HepG2 (cell line): ENCODE data around the gene GLB1L. TPM values are rescaled to one million over a fixed set of nuclear protein-coding genes. Genes with fewer than 3 reads are reported as not detected.
A peak's percentile ranks its signal among the peaks of the same experiment; 100 is the strongest.

Source experiments
- GLI4 ChIP-seq: sonication (generic); formaldehyde crosslinking; IDR thresholded peaks from 2 replicates; pipeline ENCODE4 v1.5.1; 2020; ENCODE audit warnings: missing genetic modification reagents, mild to moderate bottlenecking, moderate library complexity, borderline replicate concordance
- NAIF1 ChIP-seq: sonication (generic); formaldehyde crosslinking; IDR thresholded peaks from 2 replicates; pipeline ENCODE4 v1.5.0; 2020; ENCODE audit warnings: mild to moderate bottlenecking, missing genetic modification reagents, borderline replicate concordance
- NBN ChIP-seq: fragments of 450-650 bp; conservative IDR thresholded peaks from 2 replicates; pipeline ENCODE4 v1.6.1; 2017
- NFAT5 ChIP-seq: sonication (generic); formaldehyde crosslinking; IDR thresholded peaks from 2 replicates; pipeline ENCODE4 v1.4.0; 2020; ENCODE audit warnings: missing genetic modification reagents
- PRDM4 ChIP-seq: sonication (generic); formaldehyde crosslinking; IDR thresholded peaks from 2 replicates; pipeline ENCODE4 v1.9.0; 2021; ENCODE audit warnings: missing genetic modification reagents, borderline replicate concordance
- PRPF4 ChIP-seq: fragments of 200-400 bp; formaldehyde crosslinking; IDR thresholded peaks from 2 replicates; pipeline ENCODE4 v1.6.1; 2016; ENCODE audit warnings: low read length, low read depth; ENCODE audit not compliant: poor library complexity, severe bottlenecking
- SOX13 ChIP-seq, 3 experiments: fragments of 450-650 bp in 1 of 3; sonication (generic) in 1 of 3; formaldehyde crosslinking in 1 of 3; IDR thresholded peaks in 2 of 3; conservative IDR thresholded peaks in 1 of 3; 2 replicates each; pipeline versions ENCODE4 v1.5.0 to v1.6.1; 2016 to 2020; ENCODE audit warnings: antibody characterized with exemption in 1 of 3, mild to moderate bottlenecking in 1 of 3, missing compliant biosample characterization in 1 of 3, missing genetic modification reagents in 1 of 3, moderate library complexity in 1 of 3
- SOX6 ChIP-seq, 2 experiments: fragments of 450-650 bp in 1 of 2; sonication (generic) in 1 of 2; formaldehyde crosslinking in 1 of 2; IDR thresholded peaks; 2 replicates each; pipeline versions ENCODE4 v1.4.0 to v1.6.1; 2017 to 2020; ENCODE audit warnings: antibody characterized with exemption in 1 of 2, mild to moderate bottlenecking in 1 of 2, missing genetic modification reagents in 1 of 2
- ZBTB43 ChIP-seq: sonication (generic); formaldehyde crosslinking; conservative IDR thresholded peaks from 2 replicates; pipeline ENCODE4 v1.4.0; 2020; ENCODE audit warnings: missing genetic modification reagents
- ZNF432 ChIP-seq: sonication (generic); formaldehyde crosslinking; IDR thresholded peaks from 2 replicates; pipeline ENCODE4 v1.5.0; 2020; ENCODE audit warnings: missing genetic modification reagents, mild to moderate bottlenecking, borderline replicate concordance
- ZNF770 ChIP-seq: sonication (generic); formaldehyde crosslinking; IDR thresholded peaks from 2 replicates; pipeline ENCODE4 v1.5.0; 2020; ENCODE audit warnings: mild to moderate bottlenecking, missing genetic modification reagents
- polyA plus RNA-seq, 8 experiments: library from polyadenylated mRNA; depleted of rRNA in 3 of 8; stranded (reverse) in 7 of 8; unstranded in 1 of 8; fragments of >200 nt; fragmentation: Illumina TruSeq in 4 of 8; extraction: Trizol in 4 of 8; gene quantifications; 2 replicates each; pipeline versions ENCODE4 v1.2.1 to v1.2.3, GENCODE V29; 2011 to 2016; ENCODE audit warnings: low read depth in 4 of 8, missing spikeins in 1 of 8, mixed read lengths in 1 of 8; ENCODE audit not compliant: insufficient read depth in 1 of 8
- total RNA-seq, 5 experiments: library from RNA; depleted of rRNA; stranded (reverse); fragments of >200 nt; fragmentation: Illumina TruSeq; extraction: Trizol; gene quantifications; 2 replicates each; pipeline ENCODE4 v1.2.3, GENCODE V29; 2016; ENCODE audit warnings: low read depth in 1 of 5
- TF ChIP-seq, protein P1 (sequence below): sonication (generic); formaldehyde crosslinking; IDR thresholded peaks from 2 replicates; pipeline ENCODE4 v1.4.0; 2020; ENCODE audit warnings: missing genetic modification reagents

Gene GLB1L
- total and polyA plus RNA-seq, 2 of the 13 experiments (the other 11 are each of a cell fraction or from before 2014, with no cell fraction given) = 6.8 to 7.3 TPM

GRCh38 chr2:219218217-219218731 lies 27.0 kb downstream of the GLB1L start (continued):
- TF ChIP-seq NFAT5 (CRISPR knock-in tag) (peak; percentile 69; the same call in 1 of the 2 replicates), ZNF770 (CRISPR knock-in tag) (peak; percentile 42; the same call in 1 of the 2 replicates), PRDM4 (CRISPR knock-in tag) (no peak), ZBTB43 (CRISPR knock-in tag) (no peak), PRPF4 (no peak), GLI4 (CRISPR knock-in tag) (peak; percentile 97; the same call in 1 of the 2 replicates), SOX6 (IDR thresholded peaks at IDR 0.05) (no peak), SOX6 (CRISPR knock-in tag; IDR thresholded peaks at IDR 0.05) (no peak), NBN (no peak), SOX13 (IDR thresholded peaks at IDR 0.05) (no peak), SOX13 (CRISPR knock-in tag; conservative IDR thresholded peaks at IDR 0.05 in 1 of 2, IDR thresholded peaks at IDR 0.05 in 1 of 2) (no peak), ZNF432 (peak; percentile 95; the same call in 1 of the 2 replicates), NAIF1 (no peak)
- TF ChIP-seq, protein P1, sequence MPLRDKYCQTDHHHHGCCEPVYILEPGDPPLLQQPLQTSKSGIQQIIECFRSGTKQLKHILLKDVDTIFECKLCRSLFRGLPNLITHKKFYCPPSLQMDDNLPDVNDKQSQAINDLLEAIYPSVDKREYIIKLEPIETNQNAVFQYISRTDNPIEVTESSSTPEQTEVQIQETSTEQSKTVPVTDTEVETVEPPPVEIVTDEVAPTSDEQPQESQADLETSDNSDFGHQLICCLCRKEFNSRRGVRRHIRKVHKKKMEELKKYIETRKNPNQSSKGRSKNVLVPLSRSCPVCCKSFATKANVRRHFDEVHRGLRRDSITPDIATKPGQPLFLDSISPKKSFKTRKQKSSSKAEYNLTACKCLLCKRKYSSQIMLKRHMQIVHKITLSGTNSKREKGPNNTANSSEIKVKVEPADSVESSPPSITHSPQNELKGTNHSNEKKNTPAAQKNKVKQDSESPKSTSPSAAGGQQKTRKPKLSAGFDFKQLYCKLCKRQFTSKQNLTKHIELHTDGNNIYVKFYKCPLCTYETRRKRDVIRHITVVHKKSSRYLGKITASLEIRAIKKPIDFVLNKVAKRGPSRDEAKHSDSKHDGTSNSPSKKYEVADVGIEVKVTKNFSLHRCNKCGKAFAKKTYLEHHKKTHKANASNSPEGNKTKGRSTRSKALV = no peak
